ENCODE results near the gene KCNT1. TPM values are rescaled to one million over a fixed set of nuclear protein-coding genes. Genes with fewer than 3 reads are reported as not detected.

Gene KCNT1
- total and polyA plus RNA-seq, 4 donors = 9.5 to 24.7 (median 16.3) TPM

- 43% methylated on average over 24 of the region's 24 CpGs for WGBS (ENCODE audit: insufficient coverage)
These were observed 95.7 kb downstream of the KCNT1 start for GRCh38 chr9:135797507-135798262.

GRCh38 chr9:135798263-135798585 lies 96.2 kb downstream of the KCNT1 start:
- H3K4me3 ChIP-seq (ENCODE audit: low read depth, low read length) = no peak overlapping the region
- H3K4me1 ChIP-seq (ENCODE audit: control insufficient read depth, insufficient read depth, low read length) = peaks cover 9% of the 10 kb centered on the region
- no peaks in the 10 kb centered on the region for H3K9me3 ChIP-seq (ENCODE audit: control insufficient read depth, insufficient read depth, low read length)
- peaks cover 5% of the 10 kb centered on the region for H3K36me3 ChIP-seq (ENCODE audit: control insufficient read depth, insufficient read depth, low read length)
- no peak overlapping the region for H3K27ac ChIP-seq (ENCODE audit: low read depth, low read length)
- no peaks in the 10 kb centered on the region for H3K27me3 ChIP-seq (ENCODE audit: control insufficient read depth, insufficient read depth, low read length)
- DNase-seq (ENCODE audit: low read depth in 4 of 6, low spot score in 6 of 6) = no peak
- 79% methylated on average over 10 of the region's 10 CpGs for WGBS (ENCODE audit: insufficient coverage)

More at GRCh38 chr9:135797507-135798262, 95.7 kb downstream of the KCNT1 start:
- DNase-seq (ENCODE audit: low read depth in 4 of 6, low spot score in 6 of 6) = peak in 3 of 6 donors; percentile 4 to 30 (median 21)
- no peak overlapping the region for H3K4me3 ChIP-seq (ENCODE audit: low read depth, low read length)
- no peaks in the 10 kb centered on the region for H3K9me3 ChIP-seq (ENCODE audit: control insufficient read depth, insufficient read depth, low read length)
- peaks cover 5% of the 10 kb centered on the region for H3K36me3 ChIP-seq (ENCODE audit: control insufficient read depth, insufficient read depth, low read length)
- no peak overlapping the region for H3K27ac ChIP-seq (ENCODE audit: low read depth, low read length)
- no peaks in the 10 kb centered on the region for H3K27me3 ChIP-seq (ENCODE audit: control insufficient read depth, insufficient read depth, low read length)
- H3K4me1 ChIP-seq (ENCODE audit: control insufficient read depth, insufficient read depth, low read length) = peaks cover 9% of the 10 kb centered on the region

- H3K9me3 ChIP-seq (ENCODE audit: control insufficient read depth, insufficient read depth, low read length) = no peaks in the 10 kb centered on the region
- H3K27ac ChIP-seq (ENCODE audit: low read depth, low read length) = no peak overlapping the region
- no peaks in the 10 kb centered on the region for H3K27me3 ChIP-seq (ENCODE audit: control insufficient read depth, insufficient read depth, low read length)
- peaks cover 9% of the 10 kb centered on the region for H3K4me1 ChIP-seq (ENCODE audit: control insufficient read depth, insufficient read depth, low read length)
- peaks cover 2% of the 10 kb centered on the region for H3K36me3 ChIP-seq (ENCODE audit: control insufficient read depth, insufficient read depth, low read length)
- H3K4me3 ChIP-seq (ENCODE audit: low read depth, low read length) = no peak overlapping the region
- WGBS (ENCODE audit: insufficient coverage) = 97% methylated on average over 12 of the region's 13 CpGs
- DNase-seq (ENCODE audit: low read depth in 4 of 6, low spot score in 6 of 6) = no peak
These were observed 97.3 kb downstream of the KCNT1 start for GRCh38 chr9:135799261-135799660.

GRCh38 chr9:135801070-135801469 lies 99.1 kb downstream of the KCNT1 start:
- no peak overlapping the region for H3K4me3 ChIP-seq (ENCODE audit: low read depth, low read length)
- H3K4me1 ChIP-seq (ENCODE audit: control insufficient read depth, insufficient read depth, low read length) = peaks cover 9% of the 10 kb centered on the region
- H3K27ac ChIP-seq (ENCODE audit: low read depth, low read length) = no peak overlapping the region
- 94% methylated on average over 6 of the region's 6 CpGs for WGBS (ENCODE audit: insufficient coverage)
- H3K27me3 ChIP-seq (ENCODE audit: control insufficient read depth, insufficient read depth, low read length) = no peaks in the 10 kb centered on the region
- H3K36me3 ChIP-seq (ENCODE audit: control insufficient read depth, insufficient read depth, low read length) = peaks cover 10% of the 10 kb centered on the region
- DNase-seq (ENCODE audit: low read depth in 4 of 6, low spot score in 6 of 6) = no peak
- no peaks in the 10 kb centered on the region for H3K9me3 ChIP-seq (ENCODE audit: control insufficient read depth, insufficient read depth, low read length)

DNA sequence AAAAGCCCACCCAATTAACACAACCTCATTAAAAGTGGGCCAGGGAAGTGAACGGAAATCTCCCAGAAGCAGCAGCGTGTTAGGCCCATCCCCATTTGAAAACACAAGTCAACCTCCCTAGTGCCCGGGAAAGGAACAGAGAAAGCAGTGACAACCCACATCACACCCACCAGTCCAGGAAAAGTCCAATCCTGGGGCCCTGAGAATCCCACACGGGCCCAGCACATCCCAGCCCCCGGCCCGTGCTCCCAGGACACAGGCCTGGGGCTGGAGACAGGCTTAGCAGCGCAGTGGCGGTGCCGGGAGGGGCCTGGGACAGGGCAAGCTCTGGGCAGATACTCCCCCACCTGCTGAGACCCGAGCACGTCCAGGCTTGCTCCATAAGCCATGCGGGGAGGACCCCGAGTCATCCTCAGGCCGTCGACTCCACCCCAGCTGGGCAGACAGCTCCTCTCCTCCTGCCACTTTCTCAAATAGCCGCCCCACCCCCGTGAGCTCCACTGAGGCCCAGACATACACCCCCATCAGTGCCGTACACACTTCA lies 101.0 kb downstream of the KCNT1 start:
- WGBS (ENCODE audit: insufficient coverage) = 41% methylated on average over 17 of the region's 18 CpGs
- Histone ChIP-seq H3K27ac (ENCODE audit: low read depth, low read length) (no peak overlapping the region), H3K4me1 (ENCODE audit: control insufficient read depth, insufficient read depth, low read length) (peaks cover 4% of the 10 kb centered on the region), H3K4me3 (ENCODE audit: low read depth, low read length) (no peak overlapping the region), H3K36me3 (ENCODE audit: control insufficient read depth, insufficient read depth, low read length) (peaks cover 10% of the 10 kb centered on the region), H3K27me3 (ENCODE audit: control insufficient read depth, insufficient read depth, low read length) (no peaks in the 10 kb centered on the region), H3K9me3 (ENCODE audit: control insufficient read depth, insufficient read depth, low read length) (no peaks in the 10 kb centered on the region)
- DNase-seq (ENCODE audit: low read depth in 4 of 6, low spot score in 6 of 6) = no peak

- H3K4me3 ChIP-seq (ENCODE audit: low read depth, low read length) = no peak overlapping the region
These were observed 101.5 kb downstream of the KCNT1 start for GRCh38 chr9:135803441-135803840.

GRCh38 chr9:135804581-135805421 lies 102.8 kb downstream of the KCNT1 start:
- peaks cover 10% of the 10 kb centered on the region for H3K36me3 ChIP-seq (ENCODE audit: control insufficient read depth, insufficient read depth, low read length)
- H3K4me3 ChIP-seq (ENCODE audit: low read depth, low read length) = no peak overlapping the region
- no peaks in the 10 kb centered on the region for H3K27me3 ChIP-seq (ENCODE audit: control insufficient read depth, insufficient read depth, low read length)
- WGBS (ENCODE audit: insufficient coverage) = 85% methylated on average over 23 of the region's 24 CpGs
- no peak for DNase-seq (ENCODE audit: low read depth in 4 of 6, low spot score in 6 of 6)
- H3K27ac ChIP-seq (ENCODE audit: low read depth, low read length) = no peak overlapping the region
- no peaks in the 10 kb centered on the region for H3K4me1 ChIP-seq (ENCODE audit: control insufficient read depth, insufficient read depth, low read length)
- no peaks in the 10 kb centered on the region for H3K9me3 ChIP-seq (ENCODE audit: control insufficient read depth, insufficient read depth, low read length)

More at GRCh38 chr9:135803441-135803840, 101.5 kb downstream of the KCNT1 start:
- no peaks in the 10 kb centered on the region for H3K4me1 ChIP-seq (ENCODE audit: control insufficient read depth, insufficient read depth, low read length)
- no peaks in the 10 kb centered on the region for H3K27me3 ChIP-seq (ENCODE audit: control insufficient read depth, insufficient read depth, low read length)
- H3K9me3 ChIP-seq (ENCODE audit: control insufficient read depth, insufficient read depth, low read length) = no peaks in the 10 kb centered on the region
- H3K36me3 ChIP-seq (ENCODE audit: control insufficient read depth, insufficient read depth, low read length) = peaks cover 8% of the 10 kb centered on the region
- H3K27ac ChIP-seq (ENCODE audit: low read depth, low read length) = no peak overlapping the region
- DNase-seq (ENCODE audit: low read depth in 4 of 6, low spot score in 6 of 6) = no peak
- WGBS (ENCODE audit: insufficient coverage) = 96% methylated on average over 10 of the region's 10 CpGs

GRCh38 chr9:135805422-135806022 lies 103.5 kb downstream of the KCNT1 start:
- 90% methylated on average over 22 of the region's 22 CpGs for WGBS (ENCODE audit: insufficient coverage)
- Histone ChIP-seq H3K4me1 (ENCODE audit: control insufficient read depth, insufficient read depth, low read length) (no peaks in the 10 kb centered on the region), H3K27me3 (ENCODE audit: control insufficient read depth, insufficient read depth, low read length) (no peaks in the 10 kb centered on the region), H3K27ac (ENCODE audit: low read depth, low read length) (no peak overlapping the region), H3K4me3 (ENCODE audit: low read depth, low read length) (no peak overlapping the region), H3K36me3 (ENCODE audit: control insufficient read depth, insufficient read depth, low read length) (peaks cover 14% of the 10 kb centered on the region), H3K9me3 (ENCODE audit: control insufficient read depth, insufficient read depth, low read length) (no peaks in the 10 kb centered on the region)
- no peak for DNase-seq (ENCODE audit: low read depth in 4 of 6, low spot score in 6 of 6)

GRCh38 chr9:135809166-135809565 lies 107.2 kb downstream of the KCNT1 start:
- no peaks in the 10 kb centered on the region for H3K27me3 ChIP-seq (ENCODE audit: control insufficient read depth, insufficient read depth, low read length)
- peaks cover 10% of the 10 kb centered on the region for H3K4me1 ChIP-seq (ENCODE audit: control insufficient read depth, insufficient read depth, low read length)
- peaks cover 44% of the 10 kb centered on the region for H3K36me3 ChIP-seq (ENCODE audit: control insufficient read depth, insufficient read depth, low read length)
- H3K27ac ChIP-seq (ENCODE audit: low read depth, low read length) = no peak overlapping the region
- DNase-seq (ENCODE audit: low read depth in 4 of 6, low spot score in 6 of 6) = no peak
- no peaks in the 10 kb centered on the region for H3K9me3 ChIP-seq (ENCODE audit: control insufficient read depth, insufficient read depth, low read length)
- no peak overlapping the region for H3K4me3 ChIP-seq (ENCODE audit: low read depth, low read length)
- WGBS (ENCODE audit: insufficient coverage) = 91% methylated on average over 6 of the region's 10 CpGs
